Right forelimb (tissue), 1 donor: Measurements from ENCODE around the gene PCTP.
A peak's percentile ranks its signal among the peaks of the same experiment; 100 is the strongest.

Experiments
- DNase-seq: peaks from one replicate; pipeline ENCODE4 v3.0.0-alpha.2; 2018

The PCTP gene

DNA sequence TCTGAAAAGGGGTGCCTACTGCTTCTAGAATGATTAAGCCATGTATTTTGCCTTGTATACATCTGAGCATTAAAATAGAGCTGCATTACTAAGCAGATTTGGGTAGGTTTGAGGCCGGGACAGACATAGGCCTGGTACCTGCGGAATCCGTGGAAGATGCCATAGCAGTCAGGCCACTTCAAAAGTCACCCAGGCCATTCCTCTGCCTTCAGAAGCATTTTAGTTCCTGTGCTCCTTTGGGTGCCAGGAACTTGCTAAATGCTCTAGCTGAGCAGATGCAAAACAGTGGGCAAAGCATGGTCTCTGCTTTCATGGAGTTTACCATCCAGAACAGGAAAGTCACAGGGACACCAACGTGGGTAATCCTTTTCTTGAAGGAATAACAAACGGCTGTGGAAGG lies 22.5 kb upstream of the PCTP start:
- DNase-seq, result no peak

DNA sequence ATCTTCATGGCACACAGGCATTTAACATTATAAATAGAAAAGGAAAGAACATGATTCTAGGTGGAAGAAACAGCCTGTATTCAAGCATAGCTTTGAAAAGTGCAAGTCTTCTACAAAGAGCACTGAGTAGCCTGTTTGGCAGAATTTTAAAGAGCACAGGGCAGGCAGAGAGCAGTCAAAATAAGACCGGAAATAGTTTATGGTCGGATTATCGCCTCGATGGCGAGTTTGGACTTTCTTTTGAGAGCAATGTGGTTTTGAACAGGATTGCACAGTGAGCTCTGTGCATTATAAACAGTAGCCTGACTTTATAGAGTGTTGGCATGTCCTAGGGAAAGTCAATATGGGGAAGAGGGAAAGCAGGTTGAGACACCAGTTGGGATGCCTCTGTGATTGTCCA lies 22.0 kb upstream of the PCTP start:
- no peak for DNase-seq

DNA sequence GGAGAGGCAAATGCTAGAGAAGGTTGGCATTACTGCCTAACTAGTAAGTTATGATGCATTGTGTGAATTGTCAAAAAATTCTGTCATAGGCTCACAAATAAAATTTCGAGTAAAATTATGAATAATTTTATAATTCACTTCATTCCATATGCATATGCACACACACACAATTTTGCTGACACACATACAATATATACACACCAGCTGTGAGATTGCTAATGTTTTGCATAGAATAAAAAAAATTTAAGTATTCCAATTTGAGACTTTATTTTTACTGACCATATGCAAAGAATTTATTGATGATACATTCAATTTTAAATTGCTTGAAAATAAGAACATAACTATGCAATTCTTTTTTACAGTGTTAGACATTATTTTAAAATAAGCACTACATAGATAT lies 21.4 kb upstream of the PCTP start:
- no peak for DNase-seq

DNA sequence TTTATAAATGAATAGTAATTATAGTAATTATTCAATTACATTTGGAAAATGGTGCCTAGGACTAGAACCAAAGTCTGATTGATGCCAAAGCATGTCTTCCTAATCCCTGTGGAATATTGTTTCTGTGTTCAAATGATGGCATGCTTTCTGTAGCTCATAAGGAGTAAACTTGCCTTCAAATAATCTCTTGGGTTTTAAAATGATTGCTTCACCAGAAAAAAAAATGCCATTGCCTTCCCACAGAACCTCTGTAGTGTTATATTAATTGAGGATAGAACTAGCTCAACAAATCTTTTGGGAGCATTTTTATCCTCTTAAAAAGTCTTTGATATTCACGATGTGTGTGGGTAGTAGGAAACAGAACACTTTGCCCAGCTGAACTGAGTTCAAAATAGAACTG lies 20.5 kb upstream of the PCTP start:
- no peak for DNase-seq

DNA sequence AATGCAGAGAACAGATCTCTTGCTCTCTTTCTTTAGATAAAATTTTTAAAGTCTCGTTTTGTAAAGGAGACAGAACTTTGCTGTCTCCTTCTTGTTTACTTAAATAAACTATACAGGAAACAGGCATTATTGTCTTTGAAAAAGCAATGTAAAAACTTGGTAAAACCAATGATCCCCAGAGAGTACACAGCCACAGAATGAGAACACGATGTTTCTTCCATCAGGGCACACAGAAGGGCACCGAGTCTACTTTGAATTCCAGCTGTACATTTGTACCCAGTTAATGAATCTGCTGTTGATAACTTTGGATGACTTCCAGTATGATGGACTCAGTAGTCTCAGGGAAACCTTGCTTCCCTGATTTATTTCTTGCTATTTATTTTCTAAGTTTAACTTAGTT lies 20.0 kb upstream of the PCTP start:
- no peak for DNase-seq

DNA sequence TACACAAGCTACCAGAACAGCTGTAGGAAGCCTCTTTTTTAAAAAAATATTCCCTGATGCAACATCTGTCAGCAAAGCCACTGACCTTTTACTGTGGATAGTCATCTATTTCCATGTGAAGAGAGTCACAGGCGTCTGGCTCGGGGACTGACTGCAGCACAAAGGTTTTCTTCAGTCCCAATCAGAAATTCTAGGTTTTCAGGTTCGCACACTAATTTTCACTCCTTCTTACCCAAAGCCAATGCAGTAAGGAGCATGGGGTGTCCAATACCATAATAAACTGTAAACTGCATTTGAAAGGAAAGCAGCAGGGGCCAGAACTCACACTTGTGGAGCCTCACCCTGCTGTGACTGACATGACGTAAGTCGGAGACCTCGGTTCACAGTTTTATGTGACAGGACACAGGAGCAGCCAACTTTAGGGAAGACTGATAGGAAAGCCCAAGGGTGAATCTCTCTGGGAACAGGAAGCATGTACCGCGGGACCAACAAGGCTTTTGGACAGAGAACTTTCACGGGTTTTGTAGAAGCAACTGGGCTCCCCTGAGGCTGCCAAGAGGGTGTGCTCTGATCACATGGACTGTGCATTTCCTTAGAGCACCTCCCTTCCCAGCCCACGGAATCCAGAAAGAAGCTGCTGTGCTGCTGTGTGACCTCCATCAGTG lies 19.1 kb upstream of the PCTP start:
- peak; percentile 57 for DNase-seq

DNA sequence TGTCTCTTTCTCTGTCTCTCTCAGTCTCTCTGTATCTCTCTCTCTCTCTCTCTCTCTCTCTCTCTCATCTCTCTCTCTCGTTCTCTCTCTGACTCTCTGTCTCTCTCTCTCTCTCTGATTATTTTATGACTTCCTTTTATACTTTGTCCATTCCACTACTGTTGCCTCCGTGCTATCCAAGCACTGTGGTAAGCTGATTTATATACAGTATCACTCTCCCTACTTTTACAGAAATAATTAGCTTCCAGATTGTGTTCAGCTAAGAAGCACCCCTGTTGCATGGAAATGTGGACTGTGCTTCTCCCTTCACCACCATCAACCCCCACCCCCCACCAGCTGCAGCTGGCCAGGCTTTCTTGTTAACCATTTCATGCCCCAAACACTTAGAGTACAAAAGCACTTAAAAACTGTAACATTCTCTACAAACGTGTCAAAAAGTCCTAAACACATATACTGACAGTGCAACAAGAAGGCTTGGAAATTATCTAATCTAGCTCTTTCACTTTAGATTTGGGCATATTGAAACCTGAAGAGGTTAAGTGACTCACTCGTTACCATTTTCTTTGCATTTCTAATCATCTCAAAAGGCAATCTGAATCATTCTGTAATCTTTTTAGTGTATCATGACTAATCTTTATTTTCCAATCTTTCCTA lies 16.6 kb upstream of the PCTP start:
- DNase-seq, result no peak

DNA sequence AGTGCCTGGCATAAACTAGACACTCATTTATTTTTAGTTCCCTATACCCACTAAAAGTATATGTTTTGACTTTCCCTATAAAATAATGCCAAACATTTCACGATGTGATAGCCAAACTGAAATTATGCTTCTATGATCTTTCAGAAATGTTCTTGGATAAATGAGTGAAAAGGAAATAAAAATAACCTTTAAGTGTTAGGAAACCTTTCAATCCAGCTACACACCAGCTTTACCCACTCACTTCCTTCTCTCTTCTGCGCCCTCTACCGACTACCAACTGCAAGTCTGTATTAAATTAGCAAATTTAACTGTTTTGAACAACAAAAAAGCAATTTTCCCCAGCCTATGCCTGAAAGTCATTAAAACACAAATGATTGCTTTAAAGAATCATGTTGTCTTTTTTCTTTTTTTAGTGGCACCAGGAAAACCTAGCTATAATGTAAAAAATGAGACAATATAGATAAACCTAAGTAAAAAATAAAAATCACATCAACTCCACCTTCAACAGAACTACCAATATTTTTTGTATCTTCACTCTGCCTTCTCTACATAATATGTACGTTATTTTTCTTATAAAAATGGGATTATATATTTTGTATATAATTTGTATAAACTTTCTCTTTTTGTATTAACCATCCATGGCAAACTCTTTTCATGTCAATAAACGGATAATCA lies 15.0 kb upstream of the PCTP start:
- no peak for DNase-seq

DNA sequence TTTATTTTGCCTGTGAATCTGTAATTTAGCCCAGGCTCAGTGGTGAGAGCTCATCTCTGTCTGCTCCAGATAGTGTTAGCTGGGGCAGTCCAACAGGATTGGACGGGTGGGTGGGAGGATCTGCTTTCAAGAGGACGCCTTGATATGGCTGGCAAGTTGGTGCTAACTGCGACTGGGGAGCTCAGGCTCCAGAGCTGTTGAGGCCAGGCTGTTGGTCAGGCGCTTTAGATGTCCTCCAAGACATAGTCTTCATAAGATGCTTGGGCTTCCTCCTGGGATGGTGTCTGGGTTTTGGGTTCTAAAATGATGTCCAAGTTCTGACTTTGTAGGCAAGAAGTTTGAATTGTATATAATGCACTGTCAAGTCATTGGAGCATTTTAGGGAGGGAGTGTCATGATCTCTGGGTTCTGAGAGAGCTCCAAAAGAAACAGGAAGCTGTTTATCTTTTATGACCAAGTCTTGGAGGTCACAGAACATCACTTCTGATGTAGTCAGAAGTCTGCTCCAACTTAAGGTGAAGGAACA lies 12.8 kb upstream of the PCTP start:
- DNase-seq, result no peak

DNA sequence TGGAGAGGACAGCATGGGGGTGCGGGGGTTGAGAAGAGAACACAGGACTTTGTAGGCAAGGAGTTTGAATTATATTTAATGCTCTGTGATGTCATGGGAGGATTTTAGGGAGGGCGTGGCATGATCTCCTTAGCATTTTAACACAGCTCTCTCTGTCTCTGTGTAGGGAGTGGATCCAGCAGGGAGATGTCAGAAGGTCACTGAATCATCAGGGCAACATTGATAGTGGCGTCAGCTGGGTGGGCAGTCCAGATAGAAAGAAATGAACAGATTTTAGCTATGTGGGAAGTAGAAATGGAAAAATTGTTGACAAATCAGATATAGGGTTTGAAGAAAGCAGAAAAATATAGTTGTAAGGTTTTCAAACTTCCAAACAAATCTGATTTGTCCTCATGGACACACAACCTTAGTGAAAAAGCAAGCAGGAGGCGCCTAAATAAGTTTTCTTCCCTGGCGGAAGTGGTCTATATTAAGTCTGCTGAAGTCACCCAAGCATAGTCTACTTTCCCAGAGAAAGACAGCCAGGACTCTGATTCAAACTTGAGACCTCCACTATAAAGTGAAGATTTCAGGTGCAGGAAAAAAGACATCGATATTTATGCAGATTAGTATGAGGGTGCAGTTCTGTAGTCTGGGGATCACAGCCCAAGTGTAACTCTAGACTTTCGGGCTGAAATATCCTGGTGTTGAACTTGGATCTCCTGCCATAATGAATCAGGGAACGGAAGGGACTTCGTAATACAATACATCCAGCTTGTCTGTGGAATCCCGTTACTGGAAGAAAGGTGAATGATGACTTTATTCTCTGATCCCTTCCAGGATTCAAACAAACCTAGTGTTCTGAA lies 10.1 kb upstream of the PCTP start:
- DNase-seq, result no peak

DNA sequence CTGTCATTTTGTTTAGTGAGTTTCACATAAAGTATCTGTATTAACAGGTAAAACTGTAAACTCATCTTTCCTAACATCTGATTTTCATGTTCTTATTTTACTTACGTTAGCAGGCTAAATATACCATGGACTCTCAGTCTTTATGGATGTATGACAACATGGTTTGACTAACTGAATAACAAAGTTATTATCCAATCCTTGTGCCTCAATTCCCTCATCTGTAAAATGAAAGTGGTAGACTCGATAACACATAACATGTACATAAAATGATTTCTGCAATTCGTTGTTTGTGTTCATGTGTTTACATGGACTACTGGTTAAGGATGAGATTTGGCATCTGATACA lies 9.5 kb upstream of the PCTP start:
- no peak for DNase-seq

DNA sequence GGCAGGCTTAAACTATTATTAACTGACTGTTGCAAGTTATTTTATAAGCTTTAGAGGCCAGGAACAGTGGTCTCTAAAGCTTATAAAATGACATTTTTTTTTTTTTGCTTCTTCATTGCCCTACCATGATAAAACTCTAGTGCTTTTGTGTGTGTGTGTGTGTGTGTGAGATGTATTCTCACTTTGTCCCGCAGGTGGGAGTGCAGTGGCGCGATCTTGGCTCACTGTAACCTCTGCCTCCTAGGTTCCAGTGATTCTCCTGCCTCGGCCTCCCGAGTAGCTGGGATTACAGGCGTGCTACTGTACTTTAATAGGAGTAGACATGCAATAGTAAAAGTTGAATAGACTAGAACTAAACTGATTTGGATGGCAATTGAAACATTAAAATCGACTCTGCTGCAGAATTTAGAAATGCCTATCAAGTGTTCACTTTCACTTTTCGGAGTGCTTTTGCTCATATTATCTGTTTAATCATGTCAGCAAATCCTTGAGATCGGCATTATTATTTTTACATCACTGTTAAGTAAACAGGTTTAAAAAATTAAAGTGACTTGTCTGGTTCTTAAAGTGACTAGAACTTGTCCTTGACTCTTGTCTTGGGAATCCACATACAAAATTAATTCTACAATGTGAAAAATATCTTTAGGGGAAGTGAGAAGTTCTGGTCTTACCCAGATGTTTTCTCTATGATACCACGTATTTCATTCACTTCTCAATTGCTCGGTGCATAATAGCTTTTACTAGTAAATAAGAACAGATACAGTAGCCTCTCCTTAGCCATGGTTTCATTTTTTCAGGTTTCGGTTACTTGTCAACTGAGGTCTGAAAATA lies 8.4 kb upstream of the PCTP start:
- no peak for DNase-seq

DNA sequence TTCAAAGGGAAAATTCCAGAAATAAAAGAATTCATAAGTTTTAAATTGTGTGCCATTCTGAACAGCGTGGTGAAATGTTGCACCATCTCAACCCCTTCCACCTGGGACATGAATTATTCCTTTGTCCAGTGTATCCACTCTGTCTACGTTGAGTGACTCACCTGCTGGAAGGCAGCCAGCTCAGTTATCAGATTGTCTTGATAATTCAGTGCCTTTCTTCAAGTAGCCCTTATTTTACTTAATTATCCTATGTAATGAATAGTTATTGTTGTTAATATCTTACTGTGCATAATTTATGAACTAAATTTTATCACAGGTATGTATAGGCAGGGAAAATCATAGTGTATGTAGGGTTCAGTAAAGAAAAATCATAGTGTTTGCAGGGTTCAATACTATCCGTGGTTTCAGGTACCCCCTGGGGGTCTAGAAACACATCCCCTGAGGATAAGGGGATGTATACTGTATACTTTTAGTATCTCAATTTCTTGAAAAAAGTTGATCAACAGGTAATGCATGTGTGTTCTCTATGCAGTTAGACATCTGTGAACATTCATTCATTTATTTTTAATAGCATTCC lies 7.7 kb upstream of the PCTP start:
- DNase-seq, result no peak

DNA sequence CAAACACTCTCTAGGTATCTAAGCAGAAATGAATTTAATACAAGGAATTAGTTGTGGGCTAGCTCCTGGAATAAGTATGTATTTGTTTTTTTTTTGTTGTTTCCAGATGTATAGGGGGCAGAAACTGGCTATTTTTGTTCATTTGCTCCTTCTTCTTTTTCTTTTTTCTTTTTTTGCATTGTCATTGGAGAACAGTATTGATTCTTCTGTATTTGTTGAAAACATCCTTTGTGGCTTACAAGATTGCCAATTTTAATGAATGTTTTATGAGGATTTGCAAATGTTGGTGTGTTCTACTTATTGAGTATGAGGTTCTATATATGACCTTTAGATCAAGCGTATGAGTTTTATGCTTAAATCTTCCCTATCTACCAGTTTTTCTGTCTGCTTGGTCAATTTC lies 5.6 kb upstream of the PCTP start:
- DNase-seq, result no peak

DNA sequence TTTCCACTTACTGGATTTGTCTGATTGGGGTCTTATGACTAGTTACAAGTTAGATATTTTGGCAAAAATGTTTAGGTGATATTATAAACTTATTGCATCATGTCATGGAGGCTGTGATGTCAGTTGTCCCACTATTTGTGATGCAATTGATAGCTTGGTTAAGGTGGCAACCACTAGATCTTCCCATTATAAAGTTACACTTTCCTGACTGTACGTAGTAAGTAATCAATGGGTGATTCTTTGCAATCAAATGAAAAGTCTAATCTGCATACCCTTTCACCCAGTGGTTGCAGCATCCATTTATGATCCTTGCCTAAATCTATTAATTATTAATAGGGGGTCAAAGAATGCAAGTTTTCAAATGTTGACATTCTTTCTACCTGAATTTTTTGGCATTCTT lies 4.4 kb upstream of the PCTP start:
- no peak for DNase-seq

DNA sequence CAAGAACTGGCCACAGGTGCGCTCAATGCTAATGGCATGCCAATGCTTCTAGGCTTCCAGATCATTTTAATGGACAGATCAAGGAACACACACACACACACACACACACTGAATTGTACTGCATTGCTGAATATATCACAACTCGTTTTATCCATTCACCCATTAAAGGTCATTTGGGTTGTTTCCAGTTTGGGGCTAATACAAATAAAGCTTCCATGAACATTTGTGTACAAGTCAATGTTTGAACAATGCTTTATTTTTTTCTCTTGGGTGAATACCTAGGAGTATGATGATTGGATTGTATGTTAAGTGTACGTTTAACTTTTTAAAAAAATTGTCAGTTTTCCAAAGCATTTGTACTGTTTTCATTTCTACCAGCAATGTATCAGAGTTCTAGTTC lies 3.6 kb upstream of the PCTP start:
- DNase-seq, result no peak

DNA sequence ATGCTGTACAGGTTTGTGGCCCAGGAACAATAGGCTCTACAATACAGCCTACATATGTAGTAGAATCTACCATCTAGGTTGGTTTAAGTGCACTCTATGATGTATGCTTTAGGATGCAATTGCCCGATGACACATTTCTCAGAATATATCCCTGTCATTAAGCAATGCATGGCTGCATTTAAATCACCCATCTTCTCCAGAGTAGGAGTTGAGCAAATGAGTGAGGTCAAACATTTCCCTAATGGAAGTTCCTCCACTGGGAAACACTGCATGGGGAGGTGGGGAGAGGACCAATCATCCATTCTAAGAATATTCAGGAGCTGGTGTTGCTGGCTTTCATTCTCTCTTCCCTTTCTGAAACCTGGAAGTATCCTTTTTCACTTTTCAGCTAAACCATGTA lies 2.0 kb upstream of the PCTP start:
- no peak for DNase-seq

DNA sequence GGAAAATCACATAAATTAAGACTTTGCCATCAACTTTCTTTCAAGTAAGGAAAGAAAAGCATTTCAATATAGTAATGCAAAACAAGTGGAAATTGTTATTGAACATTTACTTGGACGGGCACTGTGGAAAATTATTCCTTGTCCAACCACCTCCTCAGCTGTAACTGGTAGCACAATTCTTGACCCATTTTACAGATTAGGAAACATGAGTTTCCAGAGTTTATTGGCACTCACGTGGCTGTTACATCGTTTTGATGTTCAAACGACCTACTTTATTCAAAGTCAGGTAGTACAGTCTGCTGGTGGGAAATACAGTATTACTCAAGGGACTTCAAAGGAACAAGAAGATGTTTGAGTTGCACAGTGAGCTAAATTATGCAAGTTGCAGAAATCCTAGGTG lies 866 bp upstream of the PCTP start:
- DNase-seq, result no peak

DNA sequence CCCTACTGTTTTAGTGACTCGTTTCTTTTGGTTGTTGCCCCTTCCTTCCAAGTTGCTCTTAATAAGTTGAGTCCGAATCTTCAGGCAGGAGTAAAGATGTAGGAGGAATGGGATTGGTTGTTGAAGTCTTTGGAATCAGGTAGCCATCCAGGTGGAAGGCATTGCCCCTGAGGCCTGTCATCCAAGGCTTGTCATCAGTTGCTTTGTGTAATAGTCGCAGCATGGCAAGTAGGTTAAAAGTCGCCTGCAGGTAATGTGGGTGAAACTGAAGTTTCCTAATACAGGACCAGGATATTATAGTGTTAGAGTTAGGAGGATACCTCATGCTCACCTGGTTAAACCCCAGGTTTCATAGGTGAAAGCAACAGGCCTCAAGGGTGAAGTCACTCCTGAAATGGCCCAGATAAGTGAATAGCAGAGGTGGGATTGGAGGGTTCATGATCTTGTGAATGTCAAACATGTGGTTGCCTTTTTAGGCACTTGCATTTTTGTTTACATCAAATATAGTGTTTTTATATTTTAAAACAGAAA lies 934 bp downstream of the PCTP start:
- DNase-seq, result no peak

DNA sequence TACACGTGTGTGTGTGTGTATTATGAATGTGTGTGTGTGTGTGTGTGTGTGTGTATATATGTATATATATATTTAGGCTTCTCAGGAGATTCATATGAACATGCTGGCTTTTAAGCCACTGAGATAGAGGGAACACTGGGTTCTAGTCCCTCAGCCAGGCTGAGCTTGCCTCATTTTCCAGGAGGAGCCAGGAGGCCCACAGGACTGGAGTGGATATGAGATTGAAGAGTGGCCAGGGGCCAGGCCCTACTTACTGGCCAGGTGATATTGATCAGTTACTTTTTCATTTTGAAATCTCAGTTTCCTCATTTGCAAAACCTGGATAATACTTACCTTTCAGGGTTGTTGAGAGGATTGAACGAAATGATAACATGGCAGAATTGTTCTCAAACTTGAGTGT lies 5.8 kb downstream of the PCTP start:
- DNase-seq, result no peak

DNA sequence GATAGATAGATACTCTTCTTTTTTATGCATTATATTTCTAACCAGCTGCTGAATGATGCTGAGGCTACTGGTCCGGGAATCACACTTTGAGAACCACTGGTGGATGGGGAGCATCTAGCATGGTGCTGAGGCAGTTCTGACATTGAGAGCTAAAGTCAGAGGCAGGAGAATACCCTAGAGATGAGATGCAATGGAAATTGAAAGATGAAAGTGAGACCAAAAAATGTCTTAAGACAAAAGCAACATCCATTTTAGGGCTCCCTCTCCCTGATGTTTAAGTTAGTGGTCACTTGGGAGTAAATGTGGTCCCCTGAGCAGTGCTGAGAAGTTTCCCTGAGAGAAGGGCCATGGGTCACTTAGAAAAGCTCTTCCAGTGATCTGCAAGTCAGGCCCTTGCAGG lies 6.8 kb downstream of the PCTP start:
- DNase-seq, result no peak

DNA sequence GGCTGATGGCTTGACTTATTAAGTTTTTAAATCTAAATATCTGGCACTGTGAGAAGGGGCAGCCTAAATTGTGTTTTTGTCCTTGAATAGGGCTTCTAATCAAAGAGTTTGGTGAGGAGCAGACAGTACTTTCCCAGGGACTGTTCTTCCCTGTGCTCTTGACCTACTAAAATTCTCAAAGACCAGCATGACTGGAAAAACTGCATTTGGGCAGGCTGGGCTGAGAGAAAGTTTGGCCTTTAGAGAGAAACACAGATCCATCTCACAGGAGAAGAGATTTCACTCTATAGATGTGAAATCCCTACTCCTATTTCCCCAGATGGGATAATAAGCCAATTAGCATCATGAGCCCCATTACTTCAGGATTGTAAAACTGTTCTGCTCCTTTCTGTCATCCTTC lies 7.3 kb downstream of the PCTP start:
- no peak for DNase-seq
